Activated CD8-positive, alpha-beta memory T cell treated with anti-CD3 and anti-CD28 coated beads for 4 hours (primary cell): Measurements from ENCODE around the gene FTCD.
"Not testable (repeated sequence)": the region's sequence is repeated elsewhere in the genome, so short reads cannot be mapped to it uniquely, and the experiment has no call there.

Source experiments
- DNase-seq, 2 donors: peaks; one replicate each; pipeline ENCODE4 v3.0.0-alpha.2; 2020; ENCODE audit warnings: low read depth in 2 of 2

The FTCD gene

DNA sequence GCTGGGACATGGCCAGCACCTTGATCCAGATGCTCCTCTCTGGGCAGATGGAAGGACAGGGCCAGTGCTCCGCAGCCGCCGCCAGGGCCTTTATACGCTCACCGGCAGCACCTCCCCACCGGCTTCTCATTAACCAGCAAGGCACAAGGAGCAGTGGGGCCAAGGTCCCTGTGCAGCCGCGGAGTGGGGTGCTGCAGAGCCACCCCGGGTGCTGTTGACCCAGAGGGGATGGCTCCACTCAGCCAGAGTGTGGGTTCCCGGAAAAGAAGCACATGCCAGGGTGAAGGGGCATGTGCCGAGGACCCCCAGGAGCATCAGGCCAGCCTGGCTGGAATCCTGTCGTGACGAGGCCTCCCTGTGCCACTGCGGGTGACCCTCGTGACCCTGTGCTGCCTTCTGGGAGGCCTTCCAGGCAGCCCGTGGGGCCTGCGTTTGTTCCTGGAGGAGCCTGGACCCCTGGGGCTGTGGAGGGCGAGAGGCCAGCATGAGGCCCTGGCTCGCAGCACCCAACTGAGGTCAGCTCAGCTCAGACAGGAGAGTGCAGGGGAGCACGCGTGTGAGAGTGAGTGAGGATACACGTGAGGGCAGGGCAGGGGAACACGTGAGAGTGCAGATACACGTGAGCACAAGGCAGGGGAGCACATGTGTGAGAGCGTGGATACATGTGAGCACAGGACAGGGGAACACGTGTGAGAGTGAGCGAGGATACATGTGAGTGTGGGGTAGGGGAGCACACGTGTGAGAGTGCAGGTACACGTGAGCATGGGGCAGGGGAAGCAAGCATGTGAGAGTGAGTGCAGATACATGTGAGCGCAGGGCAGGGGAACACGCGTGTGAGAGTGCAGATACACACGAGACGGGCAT is at the start of gene FTCD:
TSS of gene FTCD (minus strand) at position 66 of the 864 bp plus-strand sequence. CDS start at position 10, 56 bp downstream.
- DNase-seq, result no peak

DNA sequence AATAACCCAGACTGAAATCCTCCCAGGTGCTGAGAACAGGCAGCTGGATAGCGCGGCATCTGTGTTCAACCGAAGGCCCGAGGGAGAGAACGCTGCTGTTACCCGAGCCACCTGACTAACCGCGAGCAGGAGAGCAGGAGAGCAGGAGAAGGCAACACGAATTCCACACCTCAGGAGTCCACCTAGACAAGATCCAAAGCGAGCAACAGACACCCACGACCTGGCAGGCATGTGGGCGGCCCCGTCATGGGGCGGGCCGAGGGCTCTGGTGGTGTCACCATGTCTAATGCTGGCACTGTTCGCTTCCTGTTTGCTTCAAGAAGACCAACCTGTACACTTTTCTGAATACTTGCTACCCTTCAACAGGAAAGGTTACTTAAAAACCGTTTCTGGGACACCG is 49.8 kb upstream of the FTCD start:
- no peak for DNase-seq

GRCh38 chr21:46203203-46203600 is 47.8 kb upstream of the FTCD start:
- no peak for DNase-seq

DNA sequence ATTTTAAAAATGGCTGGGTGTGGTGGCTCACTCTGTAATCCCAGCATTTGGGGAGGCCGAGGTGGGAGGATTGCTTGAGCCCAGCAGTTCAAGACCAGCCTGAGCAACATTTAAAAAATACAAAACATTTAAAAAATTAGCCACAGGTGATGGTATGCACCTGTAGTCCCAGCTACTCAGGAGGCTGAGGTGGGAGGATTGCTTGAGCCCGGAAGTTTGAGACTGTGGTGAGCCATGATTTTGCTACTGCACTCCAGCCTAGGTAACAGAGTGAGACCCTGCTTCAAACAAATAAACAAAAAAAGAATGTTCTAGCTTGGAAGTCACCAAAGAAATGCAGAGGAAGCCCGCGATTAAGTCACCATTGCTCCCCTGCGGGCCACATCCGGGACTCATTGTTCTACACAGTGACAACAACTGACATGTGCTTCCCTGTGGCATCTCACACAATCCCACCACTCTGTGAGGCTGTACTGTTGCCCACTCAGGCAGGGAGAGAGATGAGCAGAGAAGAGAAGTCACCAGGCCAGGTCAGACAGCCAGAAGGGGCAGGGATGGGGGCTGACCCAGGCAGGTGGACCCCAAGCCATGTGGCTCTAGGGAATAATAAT is 47.3 kb upstream of the FTCD start:
- DNase-seq, result no peak

- DNase-seq, result not testable (repeated sequence)
Measured at GRCh38 chr21:46200877-46201803, 45.8 kb upstream of the FTCD start.

DNA sequence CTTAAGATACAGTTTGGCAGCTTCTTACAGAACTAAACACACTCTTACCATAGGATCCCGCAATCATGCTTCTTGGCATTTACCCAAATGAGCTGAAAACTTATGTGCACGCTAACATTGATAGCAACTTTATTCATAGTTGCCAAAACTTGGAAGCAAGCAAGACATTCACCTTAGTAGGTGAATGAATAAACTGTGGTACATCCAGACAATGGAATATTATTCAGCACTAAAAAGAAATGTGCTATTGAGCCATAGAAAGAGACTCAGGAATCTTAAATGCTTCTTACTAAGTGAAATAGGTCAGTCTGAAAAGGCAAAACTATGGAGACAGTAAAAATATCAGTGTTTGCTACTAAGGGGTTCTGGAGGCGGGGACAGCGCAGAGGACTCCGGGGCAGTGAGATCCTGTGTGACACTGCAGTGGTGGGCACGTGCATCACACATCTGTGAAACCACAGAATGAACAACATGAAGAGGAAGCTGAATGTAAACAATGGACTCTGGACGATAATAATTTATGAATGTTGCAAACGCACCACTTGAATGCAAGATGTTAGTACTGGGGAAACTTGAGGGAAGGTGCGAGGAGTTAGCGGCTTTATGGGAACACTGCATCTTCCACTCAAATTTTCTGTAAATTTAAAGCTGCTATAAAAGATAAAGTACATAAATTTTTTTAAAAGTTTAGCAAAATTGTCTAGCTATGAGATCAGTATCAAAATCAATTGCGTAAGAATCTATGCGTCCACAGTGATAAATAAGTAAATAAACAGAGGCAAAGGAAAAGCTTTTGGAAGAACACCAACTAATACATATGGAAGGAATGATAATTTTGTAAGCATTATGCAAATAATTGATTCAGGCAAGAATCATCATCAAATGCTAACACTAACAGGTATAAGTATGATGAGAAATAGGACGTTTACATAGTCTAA is 44.3 kb upstream of the FTCD start:
- no peak for DNase-seq

GRCh38 chr21:46196733-46197132 is 41.4 kb upstream of the FTCD start:
- no peak for DNase-seq

DNA sequence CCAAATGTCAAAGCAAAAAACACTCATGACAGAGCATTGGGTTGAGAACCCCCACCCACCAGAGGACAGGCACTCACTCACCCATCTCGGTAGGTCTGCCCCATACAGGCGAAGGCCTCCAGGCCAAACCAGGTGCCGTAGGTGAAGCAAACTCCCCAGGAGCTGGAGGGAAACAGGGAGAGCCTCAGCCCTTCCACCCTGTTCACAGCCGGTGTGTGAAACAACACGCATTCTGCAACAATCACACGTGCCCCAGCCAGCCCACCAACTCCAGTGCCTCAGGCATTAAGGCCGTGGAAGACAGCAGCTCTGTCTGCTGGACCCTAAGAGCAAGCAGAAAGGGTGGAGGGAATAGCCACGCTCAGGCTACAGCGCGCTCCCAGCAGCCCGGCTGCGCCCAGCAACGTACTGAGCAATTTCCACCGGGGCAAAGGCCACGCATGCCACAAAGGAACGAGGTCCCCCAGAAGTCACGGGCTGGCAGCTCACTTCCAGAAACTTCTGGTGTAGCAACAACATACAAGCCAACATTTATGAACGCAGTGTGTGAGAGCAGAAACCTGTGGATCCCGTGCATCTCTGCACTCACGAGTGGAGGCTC is 40.3 kb upstream of the FTCD start:
- DNase-seq, result no peak

- no peak for DNase-seq
Measured at GRCh38 chr21:46194374-46195334, 39.3 kb upstream of the FTCD start.

- no peak for DNase-seq
Measured at GRCh38 chr21:46193829-46194373, 38.5 kb upstream of the FTCD start.

GRCh38 chr21:46191686-46192575 is 36.6 kb upstream of the FTCD start:
- DNase-seq, result no peak

DNA sequence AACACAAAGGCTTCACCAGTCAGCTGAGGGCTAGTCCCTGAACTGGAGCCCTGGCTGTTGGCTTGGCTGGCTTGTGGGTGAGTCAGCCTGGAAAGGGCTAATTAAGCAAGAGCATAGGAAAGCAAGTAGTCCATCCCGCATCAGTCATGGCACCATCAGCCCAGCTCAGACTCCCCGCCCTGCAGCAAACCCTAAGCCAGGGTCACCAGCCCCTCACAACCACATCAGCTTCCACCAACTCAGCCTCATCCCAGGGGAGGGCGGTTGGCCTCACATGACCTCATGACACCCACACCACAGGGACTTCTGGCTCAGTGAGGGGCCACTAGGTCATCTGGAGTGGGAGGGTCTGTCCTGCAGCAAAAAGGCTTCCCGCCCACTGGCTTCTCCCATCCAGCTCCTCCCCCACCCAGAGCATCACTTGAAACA is 35.9 kb upstream of the FTCD start:
- DNase-seq, result no peak

DNA sequence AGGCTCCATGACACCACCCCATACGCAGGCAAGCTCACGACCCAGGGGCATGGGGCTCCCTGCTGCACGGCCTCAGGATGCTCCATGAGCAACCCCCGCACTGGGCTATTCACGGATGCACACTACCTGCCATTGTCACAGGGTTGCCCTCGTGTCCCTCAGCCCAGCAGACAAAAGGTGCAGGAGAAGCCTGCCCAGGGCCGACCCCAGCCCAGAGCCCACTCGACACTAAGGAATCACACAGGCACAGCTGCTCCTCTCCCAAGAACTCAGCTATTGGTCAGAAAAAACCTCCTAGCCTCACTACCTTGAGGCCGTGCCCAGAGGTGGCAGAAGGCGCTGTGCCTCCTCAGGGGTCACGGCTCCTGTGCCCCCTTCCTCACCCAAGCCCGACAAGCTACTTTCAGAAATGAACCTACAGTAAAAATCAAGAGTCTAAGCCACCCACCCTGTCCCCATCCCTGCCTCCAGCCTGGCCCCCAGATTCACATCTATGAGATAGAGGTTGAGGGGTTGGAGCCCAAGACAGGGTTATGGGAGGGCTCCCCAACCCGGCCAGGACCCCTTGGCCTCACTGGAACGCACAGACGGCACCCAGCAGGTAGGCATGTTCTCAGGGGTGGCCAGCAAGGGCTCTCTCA is 35.2 kb upstream of the FTCD start:
- no peak for DNase-seq

GRCh38 chr21:46189959-46190490 is 34.6 kb upstream of the FTCD start:
- DNase-seq, result no peak

GRCh38 chr21:46189213-46189958 is 34.0 kb upstream of the FTCD start:
- no peak for DNase-seq
